ENCODE data around the gene KRT5. TPM values are rescaled to one million over a fixed set of nuclear protein-coding genes. Genes with fewer than 3 reads are reported as not detected.
"Not testable (repeated sequence)": the region's sequence is repeated elsewhere in the genome, so short reads cannot be mapped to it uniquely, and the experiment has no call there.

The KRT5 gene
- total RNA-seq, 4 donors from 2014 or later = not detected

GRCh38 chr12:52494100-52494499 is 26.1 kb downstream of the KRT5 start:
- in situ Hi-C loops (cut with MboI; ENCODE audit: low sequenced_read_pairs in 4 of 4) (no loop called here), intact Hi-C loops (cut with DNase I; ENCODE audit: low total_unique reads) (no loop called here)
- Histone ChIP-seq H3K27me3 (peaks cover 0 to 6% (median 3%) of the 10 kb centered on the region in 3 donors), H3K9me3 (no peaks in the 10 kb centered on the region), H3K4me3 (no peak overlapping the region), H3K4me1 (no peaks in the 10 kb centered on the region), H3K36me3 (no peaks in the 10 kb centered on the region), H3K27ac (no peak overlapping the region)
- TF ChIP-seq POLR2A (IDR thresholded peaks at IDR 0.05) = no peak
- TF ChIP-seq CTCF (IDR thresholded peaks at IDR 0.05 in 4 of 5, conservative IDR thresholded peaks at IDR 0.05 in 1 of 5) = no peak
- DNase-seq (no peak), ATAC-seq (no peak)

DNA sequence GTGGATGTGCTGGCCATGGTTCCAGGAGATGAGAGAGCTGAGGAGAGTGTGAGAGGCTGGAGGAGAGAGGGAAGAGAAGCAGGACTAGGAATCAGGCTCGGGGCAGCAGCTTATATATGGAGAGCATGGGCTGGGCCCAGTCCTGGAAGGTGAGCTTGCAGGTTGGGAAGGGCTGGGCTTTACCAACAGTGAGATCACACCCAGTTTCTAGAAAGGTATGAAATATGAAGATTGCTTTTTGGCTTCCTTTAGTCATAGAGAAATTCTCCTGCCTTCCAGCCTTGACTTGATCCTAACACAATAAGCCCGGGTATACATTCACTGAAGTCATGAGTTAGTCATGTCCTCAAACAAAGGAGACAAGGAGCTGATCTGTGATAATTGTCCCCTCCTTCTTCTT is 27.0 kb downstream of the KRT5 start, which contains the start of gene KRT6A:
Gene KRT6A (minus strand): TSS at position 86 of the 400 bp plus-strand sequence. CDS start 69 bp downstream, at position 17.
- H3K4me1 ChIP-seq = no peaks in the 10 kb centered on the region
- no peaks in the 10 kb centered on the region for H3K36me3 ChIP-seq
- H3K27me3 ChIP-seq = peaks cover 0 to 6% (median 3%) of the 10 kb centered on the region in 3 donors
- ATAC-seq = no peak
- no peaks in the 10 kb centered on the region for H3K9me3 ChIP-seq
- no peak within 1 kb of the TSS for H3K4me3 ChIP-seq
- no peak within 1 kb of the TSS for H3K27ac ChIP-seq
- intact Hi-C loops (cut with DNase I; ENCODE audit: low total_unique reads) (no loop called here), in situ Hi-C loops (cut with MboI; ENCODE audit: low sequenced_read_pairs in 4 of 4) (no loop called here)
- TF ChIP-seq POLR2A (IDR thresholded peaks at IDR 0.05) (no peak), CTCF (IDR thresholded peaks at IDR 0.05 in 4 of 5, conservative IDR thresholded peaks at IDR 0.05 in 1 of 5) (no peak)
- DNase-seq = no peak

- H3K9me3 ChIP-seq; H3K27me3 ChIP-seq; ATAC-seq; H3K27ac ChIP-seq; DNase-seq; H3K4me3 ChIP-seq; H3K36me3 ChIP-seq; intact Hi-C loops (cut with DNase I; ENCODE audit: low total_unique reads); in situ Hi-C loops (cut with MboI; ENCODE audit: low sequenced_read_pairs in 4 of 4); H3K4me1 ChIP-seq: not testable (repeated sequence)
These were observed 27.8 kb downstream of the KRT5 start for GRCh38 chr12:52492405-52492804.

- in situ Hi-C loops (cut with MboI; ENCODE audit: low sequenced_read_pairs in 4 of 4); intact Hi-C loops (cut with DNase I; ENCODE audit: low total_unique reads); H3K9me3 ChIP-seq; H3K4me1 ChIP-seq; H3K27ac ChIP-seq; ATAC-seq; H3K27me3 ChIP-seq; H3K4me3 ChIP-seq; H3K36me3 ChIP-seq; DNase-seq: not testable (repeated sequence)
These were observed 28.7 kb downstream of the KRT5 start for GRCh38 chr12:52491495-52491894.

DNA sequence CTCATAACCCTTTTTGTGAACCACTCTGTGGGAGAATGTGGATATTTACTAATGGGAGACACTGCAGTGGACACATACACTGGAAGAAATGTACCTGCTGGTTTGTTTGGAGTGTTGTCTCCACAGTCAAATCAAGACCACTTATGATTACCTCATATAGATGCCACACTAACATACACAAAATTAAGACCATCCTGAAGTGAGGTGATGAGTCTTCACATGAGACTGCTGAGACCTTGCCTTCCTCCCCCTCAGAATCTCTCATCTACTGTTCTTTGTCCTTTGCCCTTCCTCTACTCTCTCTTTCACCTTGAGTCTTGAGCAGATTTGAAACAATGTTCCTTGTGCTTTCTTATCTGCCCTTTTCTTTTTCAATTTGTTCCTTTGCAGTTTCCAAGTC is 31.5 kb downstream of the KRT5 start:
- in situ Hi-C loops (cut with MboI; ENCODE audit: low sequenced_read_pairs in 4 of 4) = no loop called here
- no peak for ATAC-seq

GRCh38 chr12:52487744-52488443 is 32.3 kb downstream of the KRT5 start:
- H3K9me3 ChIP-seq; H3K4me3 ChIP-seq; H3K36me3 ChIP-seq; H3K4me1 ChIP-seq; in situ Hi-C loops (cut with MboI; ENCODE audit: low sequenced_read_pairs in 4 of 4); H3K27me3 ChIP-seq; H3K27ac ChIP-seq; ATAC-seq; DNase-seq; intact Hi-C loops (cut with DNase I; ENCODE audit: low total_unique reads): not testable (repeated sequence)

More for the DNA sequence above, 31.5 kb downstream of the KRT5 start:
- no peaks in the 10 kb centered on the region for H3K4me1 ChIP-seq
- TF ChIP-seq CTCF (IDR thresholded peaks at IDR 0.05 in 4 of 5, conservative IDR thresholded peaks at IDR 0.05 in 1 of 5) = no peak
- no peak for TF ChIP-seq POLR2A (IDR thresholded peaks at IDR 0.05)
- peaks cover 0 to 6% (median 3%) of the 10 kb centered on the region in 3 donors for H3K27me3 ChIP-seq
- H3K9me3 ChIP-seq = no peaks in the 10 kb centered on the region
- DNase-seq = no peak
- no peaks in the 10 kb centered on the region for H3K36me3 ChIP-seq
- no peak overlapping the region for H3K27ac ChIP-seq
- intact Hi-C loops (cut with DNase I; ENCODE audit: low total_unique reads) = no loop called here
- H3K4me3 ChIP-seq = no peak overlapping the region
